HepG2 (cell line): ENCODE data around the gene SLC50A1. TPM values are rescaled to one million over a fixed set of nuclear protein-coding genes. Genes with fewer than 3 reads are reported as not detected.

Experiments used
- HDAC1 ChIP-seq: sonication (generic); formaldehyde crosslinking; IDR thresholded peaks from 2 replicates; pipeline ENCODE4 v1.5.1; 2020; ENCODE audit warnings: mild to moderate bottlenecking, missing genetic modification reagents
- IRF2 ChIP-seq: IDR thresholded peaks from 2 replicates; pipeline ENCODE4 v1.6.1; 2018; ENCODE audit warnings: missing genetic modification reagents, missing compliant biosample characterization
- ISL2 ChIP-seq: sonication (generic); formaldehyde crosslinking; IDR thresholded peaks from 2 replicates; pipeline ENCODE4 v1.5.0; 2020; ENCODE audit warnings: missing genetic modification reagents
- REXO4 ChIP-seq: sonication (generic); formaldehyde crosslinking; IDR thresholded peaks from 2 replicates; pipeline ENCODE4 v1.8.0; 2022; ENCODE audit warnings: missing genetic modification reagents, mild to moderate bottlenecking, borderline replicate concordance
- SAP130 ChIP-seq: IDR thresholded peaks from 2 replicates; pipeline ENCODE4 v1.6.1; 2016; ENCODE audit warnings: low read depth
- ZBTB26 ChIP-seq: IDR thresholded peaks from 2 replicates; pipeline ENCODE4 v1.6.1; 2016; ENCODE audit warnings: missing compliant biosample characterization, missing genetic modification reagents, borderline replicate concordance
- ZBTB8A ChIP-seq: sonication (generic); formaldehyde crosslinking; IDR thresholded peaks from 2 replicates; pipeline ENCODE4 v1.4.0; 2020; ENCODE audit warnings: mild to moderate bottlenecking, low read depth, missing genetic modification reagents, borderline replicate concordance
- ZNF607 ChIP-seq: sonication (generic); formaldehyde crosslinking; IDR thresholded peaks from 2 replicates; pipeline ENCODE4 v1.5.1; 2020; ENCODE audit warnings: missing genetic modification reagents, mild to moderate bottlenecking, borderline replicate concordance
- ZNF629 ChIP-seq: sonication (generic); formaldehyde crosslinking; conservative IDR thresholded peaks from 2 replicates; pipeline ENCODE4 v1.5.0; 2020; ENCODE audit warnings: missing genetic modification reagents
- ZNF747 ChIP-seq: sonication (generic); formaldehyde crosslinking; IDR thresholded peaks from 2 replicates; pipeline ENCODE4 v1.8.1; 2023; ENCODE audit warnings: missing genetic modification reagents, mild to moderate bottlenecking, borderline replicate concordance
- ZNF781 ChIP-seq: sonication (generic); formaldehyde crosslinking; IDR thresholded peaks from 2 replicates; pipeline ENCODE4 v1.5.1; 2020; ENCODE audit warnings: borderline replicate concordance, mild to moderate bottlenecking, missing genetic modification reagents; ENCODE audit errors: not compliant biosample characterization
- ZSCAN21 ChIP-seq: sonication (generic); formaldehyde crosslinking; IDR thresholded peaks from 2 replicates; pipeline ENCODE4 v1.8.0; 2022; ENCODE audit warnings: mild to moderate bottlenecking, missing genetic modification reagents, moderate library complexity, borderline replicate concordance
- polyA plus RNA-seq, 8 experiments: library from polyadenylated mRNA; depleted of rRNA in 3 of 8; stranded (reverse) in 7 of 8; unstranded in 1 of 8; fragments of >200 nt; fragmentation: Illumina TruSeq in 4 of 8; extraction: Trizol in 4 of 8; gene quantifications; 2 replicates each; pipeline versions ENCODE4 v1.2.1 to v1.2.3, GENCODE V29; 2011 to 2016; ENCODE audit warnings: low read depth in 4 of 8, missing spikeins in 1 of 8, mixed read lengths in 1 of 8; ENCODE audit not compliant: insufficient read depth in 1 of 8
- total RNA-seq, 5 experiments: library from RNA; depleted of rRNA; stranded (reverse); fragments of >200 nt; fragmentation: Illumina TruSeq; extraction: Trizol; gene quantifications; 2 replicates each; pipeline ENCODE4 v1.2.3, GENCODE V29; 2016; ENCODE audit warnings: low read depth in 1 of 5
- TF ChIP-seq, protein P1 (sequence below): sonication (generic); formaldehyde crosslinking; IDR thresholded peaks from 2 replicates; pipeline ENCODE4 v1.4.0; 2020; ENCODE audit warnings: missing genetic modification reagents
- TF ChIP-seq, protein P2 (sequence below): sonication (generic); formaldehyde crosslinking; conservative IDR thresholded peaks from 2 replicates; pipeline ENCODE4 v1.5.0; 2020; ENCODE audit warnings: missing genetic modification reagents

Gene SLC50A1
- total and polyA plus RNA-seq, 2 of the 13 experiments (the other 11 are each of a cell fraction or from before 2014, with no cell fraction given), result 22.5 to 46.8 TPM

- TF ChIP-seq ZNF629 (peak; percentile 10; the same call in 1 of the 2 replicates), SAP130 (CRISPR knock-in tag) (peak; percentile 97), ZNF781 (peak; percentile 84), ZBTB26 (CRISPR knock-in tag) (peak; percentile 57), ZSCAN21 (CRISPR knock-in tag) (peak; percentile 79), ZNF747 (CRISPR knock-in tag) (no peak), ISL2 (CRISPR knock-in tag) (peak; percentile 41; the same call in 1 of the 2 replicates), REXO4 (CRISPR knock-in tag) (no peak), ZNF607 (CRISPR knock-in tag) (0 out of 2 replicates have a peak, but pooled peaks have one; percentile 54), HDAC1 (peak; percentile 74), IRF2 (CRISPR knock-in tag) (peak; percentile 50; the same call in 1 of the 2 replicates), ZBTB8A (CRISPR knock-in tag) (no peak)
- TF ChIP-seq, protein P1, sequence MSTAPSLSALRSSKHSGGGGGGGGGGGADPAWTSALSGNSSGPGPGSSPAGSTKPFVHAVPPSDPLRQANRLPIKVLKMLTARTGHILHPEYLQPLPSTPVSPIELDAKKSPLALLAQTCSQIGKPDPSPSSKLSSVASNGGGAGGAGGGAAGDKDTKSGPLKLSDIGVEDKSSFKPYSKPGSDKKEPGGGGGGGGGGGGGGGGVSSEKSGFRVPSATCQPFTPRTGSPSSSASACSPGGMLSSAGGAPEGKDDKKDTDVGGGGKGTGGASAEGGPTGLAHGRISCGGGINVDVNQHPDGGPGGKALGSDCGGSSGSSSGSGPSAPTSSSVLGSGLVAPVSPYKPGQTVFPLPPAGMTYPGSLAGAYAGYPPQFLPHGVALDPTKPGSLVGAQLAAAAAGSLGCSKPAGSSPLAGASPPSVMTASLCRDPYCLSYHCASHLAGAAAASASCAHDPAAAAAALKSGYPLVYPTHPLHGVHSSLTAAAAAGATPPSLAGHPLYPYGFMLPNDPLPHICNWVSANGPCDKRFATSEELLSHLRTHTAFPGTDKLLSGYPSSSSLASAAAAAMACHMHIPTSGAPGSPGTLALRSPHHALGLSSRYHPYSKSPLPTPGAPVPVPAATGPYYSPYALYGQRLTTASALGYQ (CRISPR knock-in tag), result 0 out of 2 replicates have a peak, but pooled peaks have one; percentile 28
- TF ChIP-seq, protein P2, sequence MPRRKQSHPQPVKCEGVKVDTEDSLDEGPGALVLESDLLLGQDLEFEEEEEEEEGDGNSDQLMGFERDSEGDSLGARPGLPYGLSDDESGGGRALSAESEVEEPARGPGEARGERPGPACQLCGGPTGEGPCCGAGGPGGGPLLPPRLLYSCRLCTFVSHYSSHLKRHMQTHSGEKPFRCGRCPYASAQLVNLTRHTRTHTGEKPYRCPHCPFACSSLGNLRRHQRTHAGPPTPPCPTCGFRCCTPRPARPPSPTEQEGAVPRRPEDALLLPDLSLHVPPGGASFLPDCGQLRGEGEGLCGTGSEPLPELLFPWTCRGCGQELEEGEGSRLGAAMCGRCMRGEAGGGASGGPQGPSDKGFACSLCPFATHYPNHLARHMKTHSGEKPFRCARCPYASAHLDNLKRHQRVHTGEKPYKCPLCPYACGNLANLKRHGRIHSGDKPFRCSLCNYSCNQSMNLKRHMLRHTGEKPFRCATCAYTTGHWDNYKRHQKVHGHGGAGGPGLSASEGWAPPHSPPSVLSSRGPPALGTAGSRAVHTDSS, result no peak
Measured at GRCh38 chr1:155134880-155135414, 705 bp upstream of the SLC50A1 start (continued).
